ENCODE measurements around the gene FOCAD. TPM values are rescaled to one million over a fixed set of nuclear protein-coding genes. Genes with fewer than 3 reads are reported as not detected.

The FOCAD gene
- total and polyA plus RNA-seq, 2 of the 8 experiments (the other 6 are each of a cell fraction or from before 2014, with no cell fraction given) = 22.0 to 38.4 TPM

- peak overlapping the region in 1 of 2 experiments; percentile 95; a peak in 1 of 4 replicates for H3K4me2 ChIP-seq (ENCODE audit: insufficient read depth in 1 of 2, low read depth in 2 of 2, low read length in 2 of 2)
- peaks cover 0 to 7% of the 10 kb centered on the region in 2 experiments for H4K20me1 ChIP-seq (replicated peaks in 1 of 2; ENCODE audit: control insufficient read depth in 1 of 2, insufficient read depth in 2 of 2, low read length in 2 of 2)
- H3K56ac ChIP-seq (replicated peaks; ENCODE audit: insufficient read length, low read depth, low read length) = no peak overlapping the region
- no peak for FAIRE-seq
- no peak overlapping the region for H3K23ac ChIP-seq (ENCODE audit: insufficient read length)
- H3K4ac ChIP-seq (replicated peaks; ENCODE audit: insufficient read length, low read depth, low read length) = no peak overlapping the region
- no peaks in the 10 kb centered on the region for H3K27me3 ChIP-seq (replicated peaks in 1 of 4; ENCODE audit: control insufficient read depth in 3 of 4, extremely low read depth in 1 of 4, insufficient read depth in 3 of 4, low read length in 3 of 4)
- H2BK12ac ChIP-seq (ENCODE audit: low read depth, low read length) = no peak overlapping the region
- no peak overlapping the region for H3K27ac ChIP-seq (ENCODE audit: low read depth, low read length)
- no peak overlapping the region for H4K8ac ChIP-seq (ENCODE audit: extremely low read depth, insufficient read depth, low read length)
- H3K23me2 ChIP-seq (ENCODE audit: low read depth, low read length) = peaks cover 9% of the 10 kb centered on the region
- no peak overlapping the region for H4K91ac ChIP-seq (replicated peaks; ENCODE audit: insufficient read length, low read length)
- CTCF ChIA-PET (ENCODE audit: partially characterized antibody) = interaction anchor here (1.0 to 1.3 kb wide), 2 partner anchors 103 to 196 kb away, joined by 3 read pairs; no protein-coding TSS in a partner anchor
- H3K4me3 ChIP-seq (ENCODE audit: extremely low read depth in 1 of 4, insufficient read depth in 2 of 4, low read depth in 3 of 4, low read length in 4 of 4) = no peak overlapping the region
- WGBS, 2 experiments (ENCODE audit: extremely low coverage in 1 of 2, insufficient coverage in 1 of 2, insufficient read length in 1 of 2, insufficient replicate concordance in 2 of 2, low coverage in 1 of 2, low lambda C conversion rate in 2 of 2, missing lambda C conversion rate in 1 of 2) = 89% methylated on average over 8 of the region's 8 CpGs; no CpG with 5 or more reads in 1 of the 2 experiments
- POLR2A ChIA-PET (ENCODE audit: partially characterized antibody) = interaction anchor here (2.4 to 3.0 kb wide), 2 partner anchors 11 to 14 kb away, joined by 17 to 22 read pairs; no protein-coding TSS in a partner anchor
- peaks cover 0 to 57% of the 10 kb centered on the region in 2 experiments; a peak in 2 of 4 replicates for H3K79me2 ChIP-seq (ENCODE audit: control insufficient read depth in 1 of 2, insufficient read depth in 2 of 2, low read length in 2 of 2)
- no peak for DNase-seq (ENCODE audit: low read depth in 1 of 2, low spot score in 2 of 2)
- H3K4me1 ChIP-seq (replicated peaks in 1 of 4; ENCODE audit: control insufficient read depth in 3 of 4, insufficient read depth in 4 of 4, low read length in 3 of 4) = peaks cover 3 to 10% (median 6%) of the 10 kb centered on the region in 4 experiments; a peak in 4 of 7 replicates
- H3K18ac ChIP-seq (ENCODE audit: extremely low read depth, low read length) = no peak overlapping the region
- no peak overlapping the region for H3K14ac ChIP-seq (ENCODE audit: insufficient read length)
- no peak overlapping the region for H2BK5ac ChIP-seq (ENCODE audit: low read depth, low read length)
- H3K79me1 ChIP-seq (ENCODE audit: low read depth, low read length) = peaks cover 3% of the 10 kb centered on the region; the same call in 1 of the 2 replicates
- H4K5ac ChIP-seq (ENCODE audit: insufficient read length, low read depth, low read length) = no peak overlapping the region
- no peak overlapping the region for H2BK15ac ChIP-seq (ENCODE audit: low read length)
- H3K9me3 ChIP-seq (ENCODE audit: insufficient read depth in 2 of 2, low read depth in 1 of 2, low read length in 1 of 2) = no peaks in the 10 kb centered on the region
- H2AK5ac ChIP-seq (ENCODE audit: low read depth, low read length) = no peak overlapping the region
- H2AFZ ChIP-seq (ENCODE audit: low read length) = no peak overlapping the region
- H2BK120ac ChIP-seq (replicated peaks; ENCODE audit: low read depth, low read length) = no peak overlapping the region
- H2BK20ac ChIP-seq (ENCODE audit: low read length) = no peak overlapping the region
- H3K9ac ChIP-seq (replicated peaks in 1 of 4; ENCODE audit: extremely low read depth in 1 of 4, low read depth in 3 of 4, low read length in 3 of 4) = no peak overlapping the region
- H3K36me3 ChIP-seq (ENCODE audit: control insufficient read depth in 2 of 4, insufficient read depth in 4 of 4, low read length in 3 of 4) = no peaks in the 10 kb centered on the region
- TF ChIP-seq SP1 (IDR thresholded peaks at IDR 0.05; ENCODE audit: low read depth, low read length) = no peak
- TF ChIP-seq JUN (IDR thresholded peaks at IDR 0.05; ENCODE audit: low read depth, low read length) = no peak
- no peak for TF ChIP-seq GABPA (IDR thresholded peaks at IDR 0.05; ENCODE audit: borderline replicate concordance, insufficient read depth, low read length)
- no peak for TF ChIP-seq FOSL1 (IDR thresholded peaks at IDR 0.05; ENCODE audit: insufficient read depth, low read depth, low read length)
- TF ChIP-seq TBP (IDR thresholded peaks at IDR 0.05; ENCODE audit: low read depth, low read length) = no peak
Observed at GRCh38 chr9:20685769-20686168, 1.7 kb downstream of the FOCAD start.

All from H1 (cell line).